Effector CD8-positive, alpha-beta T cell (primary cell): ENCODE data around the gene FOXD4.
"Not testable (repeated sequence)": the region's sequence is repeated elsewhere in the genome, so short reads cannot be mapped to it uniquely, and the experiment has no call there.

Experiments used
- DNase-seq: peaks from one replicate; lab custom pipeline; 2025; lab: John Stamatoyannopoulos, UW

Gene FOXD4

GRCh38 chr9:93909-94308 lies 24.3 kb downstream of the FOXD4 start:
- not testable (repeated sequence) for DNase-seq

DNA sequence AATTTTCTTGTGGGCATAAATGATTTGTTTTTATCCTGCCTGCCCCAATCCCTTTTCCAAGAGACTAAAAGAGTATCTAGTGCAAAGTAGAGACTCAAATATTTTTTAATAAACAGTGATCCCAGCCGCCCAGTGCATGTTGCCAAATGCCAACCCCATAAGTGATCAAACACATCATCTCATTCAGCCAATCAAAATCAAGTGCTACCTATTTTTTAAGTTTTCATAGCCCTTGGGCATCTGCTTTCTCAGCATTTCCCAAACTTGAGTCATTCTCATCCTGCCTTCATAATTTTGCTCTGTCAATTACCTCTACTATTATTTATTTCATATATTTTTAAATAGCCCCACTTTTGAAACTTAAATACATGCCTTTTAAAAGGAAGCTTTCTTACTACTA lies 27.4 kb downstream of the FOXD4 start:
- not testable (repeated sequence) for DNase-seq

GRCh38 chr9:88396-89037 lies 29.7 kb downstream of the FOXD4 start:
- DNase-seq = not testable (repeated sequence)

GRCh38 chr9:87860-88259 lies 30.4 kb downstream of the FOXD4 start:
- not testable (repeated sequence) for DNase-seq

DNA sequence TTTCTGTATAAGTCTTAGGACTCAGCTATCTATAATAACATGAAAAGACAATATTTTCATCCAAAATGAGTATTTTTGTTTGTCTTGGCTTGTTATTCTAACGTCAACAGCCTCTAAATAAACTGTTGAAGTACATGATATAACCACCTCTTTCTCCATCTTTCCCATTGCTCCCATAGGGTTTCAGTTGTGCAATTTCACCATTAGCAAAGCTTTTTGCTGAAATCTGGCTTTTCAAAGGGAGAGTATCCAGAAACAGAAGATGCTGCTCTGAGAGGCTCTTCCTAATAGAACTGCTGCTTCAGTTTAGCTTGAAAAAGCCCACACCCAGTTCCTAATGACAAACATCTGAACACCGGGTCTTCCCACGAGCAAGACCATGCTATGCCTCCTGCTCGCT lies 31.1 kb downstream of the FOXD4 start:
- not testable (repeated sequence) for DNase-seq

DNA sequence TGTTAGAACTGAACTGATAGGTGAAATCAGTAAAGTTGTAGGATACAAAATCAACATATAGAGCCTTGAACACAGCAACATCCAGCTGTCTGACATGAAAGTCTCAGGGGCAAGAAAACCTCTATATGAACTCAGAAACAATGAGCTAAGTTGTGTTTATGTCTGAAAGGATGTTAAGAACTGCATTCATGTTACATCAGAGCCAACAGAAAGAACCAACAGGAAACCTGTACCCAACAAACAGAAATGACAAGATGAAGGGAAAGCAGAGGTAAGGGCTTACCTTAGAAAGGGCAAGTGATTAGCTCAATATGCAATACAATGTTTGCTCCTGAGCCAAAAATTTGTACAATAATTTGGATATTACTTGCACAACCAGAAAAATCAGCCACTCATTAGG lies 31.5 kb downstream of the FOXD4 start:
- DNase-seq = not testable (repeated sequence)

- not testable (repeated sequence) for DNase-seq
These were observed 35.1 kb downstream of the FOXD4 start for GRCh38 chr9:82932-83689.

DNA sequence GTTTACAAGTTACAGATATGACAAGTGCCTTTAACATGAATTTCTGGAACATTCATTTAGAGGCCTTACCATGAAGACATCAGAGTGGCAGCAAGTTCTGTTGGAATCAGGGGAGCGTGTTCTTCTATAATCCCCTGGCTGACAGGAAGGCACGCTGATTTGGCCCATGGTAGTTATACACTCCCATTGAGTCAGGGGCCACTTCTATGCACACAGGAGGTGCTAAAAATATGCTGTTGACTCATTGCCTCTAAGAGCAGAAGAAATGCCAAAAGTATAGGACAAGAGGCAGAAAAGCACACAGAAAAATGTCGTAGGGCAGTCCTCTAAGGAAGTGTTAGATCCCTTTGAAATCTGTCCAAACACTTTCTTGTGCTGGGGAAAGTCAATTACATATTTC lies 39.9 kb downstream of the FOXD4 start:
- DNase-seq = not testable (repeated sequence)

DNA sequence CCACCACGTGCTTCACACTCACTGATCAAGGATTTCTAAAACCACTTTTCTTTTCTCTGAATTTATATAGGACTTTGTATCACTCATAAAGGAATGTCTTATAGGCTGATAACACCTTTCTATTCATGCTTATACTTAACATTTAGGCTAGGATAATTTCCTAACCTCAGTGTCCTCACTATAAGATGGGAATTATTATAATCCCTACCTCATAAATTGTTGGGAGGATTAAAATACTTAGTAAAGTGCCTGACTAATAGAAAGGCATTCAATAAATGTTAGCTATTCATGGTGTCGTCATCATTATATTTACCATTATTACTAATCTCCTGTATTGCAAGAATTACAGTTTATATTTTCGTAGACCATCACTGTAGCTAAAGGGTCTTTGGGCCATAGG lies 41.8 kb downstream of the FOXD4 start:
- DNase-seq = not testable (repeated sequence)

DNA sequence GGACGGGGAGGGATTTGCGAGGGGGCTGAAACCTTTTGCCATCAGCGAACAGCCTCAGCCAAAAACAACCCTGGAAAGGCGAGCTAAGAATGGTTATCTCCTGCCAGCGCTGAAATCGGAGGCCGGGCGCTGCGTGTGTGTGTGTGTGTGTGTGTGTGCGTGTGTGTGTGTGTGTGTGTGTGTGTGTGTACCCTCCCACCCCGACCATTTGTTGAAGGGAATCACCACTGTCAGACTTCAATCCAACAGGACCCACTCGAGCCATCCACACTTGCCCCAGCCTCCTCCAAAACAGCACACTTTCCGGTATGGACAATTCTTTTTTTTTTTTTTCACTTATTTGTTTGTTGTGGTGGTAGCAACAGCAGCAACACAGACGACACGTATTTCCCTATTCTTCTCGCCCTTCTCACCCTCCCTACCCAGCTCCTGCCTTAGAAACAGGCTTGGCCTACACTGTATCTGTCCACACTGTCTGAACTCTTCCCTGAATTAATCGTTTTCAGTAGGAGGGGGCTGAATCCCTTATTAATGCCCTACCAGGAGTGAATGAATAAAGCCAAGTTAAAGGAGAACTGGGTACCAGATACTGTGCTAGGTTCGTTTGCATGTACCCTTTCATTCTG lies 44.2 kb downstream of the FOXD4 start:
- DNase-seq = not testable (repeated sequence)

- not testable (repeated sequence) for DNase-seq
These were observed 44.9 kb downstream of the FOXD4 start for GRCh38 chr9:73076-73899.
